Chondrocyte (in vitro differentiated cells): ENCODE data around the gene CCDC90B. TPM values are rescaled to one million over a fixed set of nuclear protein-coding genes. Genes with fewer than 3 reads are reported as not detected.
"Not testable (repeated sequence)": the region's sequence is repeated elsewhere in the genome, so short reads cannot be mapped to it uniquely, and the experiment has no call there.

ENCODE experiments used
- DNase-seq: peaks from one replicate; pipeline ENCODE4 v3.0.0; 2021; ENCODE audit warnings: mixed read lengths, low spot score
- H3K27ac Mint-ChIP-seq: one replicate; pipeline ENCODE4 v1.8.0; 2021; ENCODE audit warnings: mild to moderate bottlenecking, moderate library complexity, mixed read lengths; ENCODE audit not compliant: unreplicated experiment
- H3K27me3 Mint-ChIP-seq: 2 replicates; pipeline ENCODE4 v1.8.0; 2021; ENCODE audit warnings: low read depth, mixed read lengths
- H3K36me3 Mint-ChIP-seq: 2 replicates; pipeline ENCODE4 v1.8.0; 2021; ENCODE audit warnings: low read depth, mixed read lengths
- H3K4me1 Mint-ChIP-seq: 2 replicates; pipeline ENCODE4 v1.8.0; 2021; ENCODE audit warnings: low read depth, mild to moderate bottlenecking, mixed read lengths
- H3K4me3 Mint-ChIP-seq: one replicate; pipeline ENCODE4 v1.8.0; 2021; ENCODE audit warnings: mild to moderate bottlenecking, moderate library complexity, mixed read lengths; ENCODE audit not compliant: unreplicated experiment
- H3K9me3 Mint-ChIP-seq: 2 replicates; pipeline ENCODE4 v1.8.0; 2021; ENCODE audit warnings: low read depth, mixed read lengths
- CTCF ChIP-seq: fragments of 200-600 bp; sonication (generic); IDR thresholded peaks from 2 replicates; pipeline ENCODE4 v1.5.0; 2021; ENCODE audit warnings: antibody characterized with exemption, mild to moderate bottlenecking, moderate library complexity
- total RNA-seq: library from RNA; stranded (reverse); gene quantifications from 3 replicates; pipeline ENCODE4 v1.2.1, GENCODE V29; 2021

The CCDC90B gene
- total RNA-seq, 1 donor from 2014 or later, result 38.7 TPM

GRCh38 chr11:83275888-83276641 lies 10.1 kb downstream of the CCDC90B start:
- no peak for DNase-seq
- peaks cover 25% of the 10 kb centered on the region for H3K36me3 Mint-ChIP-seq
- TF ChIP-seq CTCF, result no peak
- H3K4me1 Mint-ChIP-seq, result peaks cover 21% of the 10 kb centered on the region
- no peak overlapping the region for H3K4me3 Mint-ChIP-seq
- H3K27ac Mint-ChIP-seq, result no peak overlapping the region
- peaks cover 5% of the 10 kb centered on the region for H3K9me3 Mint-ChIP-seq
- H3K27me3 Mint-ChIP-seq, result no peaks in the 10 kb centered on the region

- peak overlapping the region; percentile 63 for H3K27ac Mint-ChIP-seq
- H3K9me3 Mint-ChIP-seq, result peaks cover 5% of the 10 kb centered on the region
- peaks cover 7% of the 10 kb centered on the region for H3K4me1 Mint-ChIP-seq
- no peak overlapping the region for H3K4me3 Mint-ChIP-seq
- no peak for DNase-seq
- no peaks in the 10 kb centered on the region for H3K27me3 Mint-ChIP-seq
- peaks cover 43% of the 10 kb centered on the region for H3K36me3 Mint-ChIP-seq
- TF ChIP-seq CTCF, result no peak
Observed at GRCh38 chr11:83272627-83273026, 13.5 kb downstream of the CCDC90B start.

- H3K27me3 Mint-ChIP-seq, H3K9me3 Mint-ChIP-seq, H3K4me1 Mint-ChIP-seq, H3K4me3 Mint-ChIP-seq, H3K27ac Mint-ChIP-seq, DNase-seq: not testable (repeated sequence)
- peaks cover 49% of the 10 kb centered on the region for H3K36me3 Mint-ChIP-seq
Observed at GRCh38 chr11:83271734-83272133, 14.4 kb downstream of the CCDC90B start.

GRCh38 chr11:83269080-83269479 lies 17.1 kb downstream of the CCDC90B start:
- H3K27me3 Mint-ChIP-seq, H3K4me3 Mint-ChIP-seq, H3K4me1 Mint-ChIP-seq, DNase-seq, H3K9me3 Mint-ChIP-seq: not testable (repeated sequence)
- H3K27ac Mint-ChIP-seq, result peak overlapping the region; percentile 18
- H3K36me3 Mint-ChIP-seq, result peaks cover 53% of the 10 kb centered on the region

GRCh38 chr11:83265331-83265730 lies 20.8 kb downstream of the CCDC90B start:
- no peak for DNase-seq
- TF ChIP-seq CTCF, result no peak
- no peak overlapping the region for H3K4me3 Mint-ChIP-seq
- H3K27ac Mint-ChIP-seq, result no peak overlapping the region
- H3K36me3 Mint-ChIP-seq, result peaks cover 39% of the 10 kb centered on the region
- no peaks in the 10 kb centered on the region for H3K9me3 Mint-ChIP-seq
- H3K27me3 Mint-ChIP-seq, result no peaks in the 10 kb centered on the region
- no peaks in the 10 kb centered on the region for H3K4me1 Mint-ChIP-seq

GRCh38 chr11:83259559-83259958 lies 26.6 kb downstream of the CCDC90B start:
- Mint-ChIP-seq H3K4me1 (peaks cover 7% of the 10 kb centered on the region), H3K36me3 (peaks cover 21% of the 10 kb centered on the region), H3K27me3 (no peaks in the 10 kb centered on the region), H3K27ac (no peak overlapping the region), H3K9me3 (no peaks in the 10 kb centered on the region), H3K4me3 (no peak overlapping the region)
- no peak for TF ChIP-seq CTCF
- DNase-seq, result no peak
